HCEC 1CT (cell line): ENCODE results near the gene C19orf38.
"Not testable (repeated sequence)": the region's sequence is repeated elsewhere in the genome, so short reads cannot be mapped to it uniquely, and the experiment has no call there.

Experiments
- DNase-seq: peaks from one replicate; pipeline ENCODE4 v3.0.0-alpha.2; 2017

The C19orf38 gene

GRCh38 chr19:10823690-10824089 lies 24.5 kb upstream of the C19orf38 start:
- DNase-seq: no peak

- DNase-seq: no peak
Measured at GRCh38 chr19:10826231-10826630, 22.0 kb upstream of the C19orf38 start.

- no peak for DNase-seq
Measured at GRCh38 chr19:10826846-10827245, 21.4 kb upstream of the C19orf38 start.

DNA sequence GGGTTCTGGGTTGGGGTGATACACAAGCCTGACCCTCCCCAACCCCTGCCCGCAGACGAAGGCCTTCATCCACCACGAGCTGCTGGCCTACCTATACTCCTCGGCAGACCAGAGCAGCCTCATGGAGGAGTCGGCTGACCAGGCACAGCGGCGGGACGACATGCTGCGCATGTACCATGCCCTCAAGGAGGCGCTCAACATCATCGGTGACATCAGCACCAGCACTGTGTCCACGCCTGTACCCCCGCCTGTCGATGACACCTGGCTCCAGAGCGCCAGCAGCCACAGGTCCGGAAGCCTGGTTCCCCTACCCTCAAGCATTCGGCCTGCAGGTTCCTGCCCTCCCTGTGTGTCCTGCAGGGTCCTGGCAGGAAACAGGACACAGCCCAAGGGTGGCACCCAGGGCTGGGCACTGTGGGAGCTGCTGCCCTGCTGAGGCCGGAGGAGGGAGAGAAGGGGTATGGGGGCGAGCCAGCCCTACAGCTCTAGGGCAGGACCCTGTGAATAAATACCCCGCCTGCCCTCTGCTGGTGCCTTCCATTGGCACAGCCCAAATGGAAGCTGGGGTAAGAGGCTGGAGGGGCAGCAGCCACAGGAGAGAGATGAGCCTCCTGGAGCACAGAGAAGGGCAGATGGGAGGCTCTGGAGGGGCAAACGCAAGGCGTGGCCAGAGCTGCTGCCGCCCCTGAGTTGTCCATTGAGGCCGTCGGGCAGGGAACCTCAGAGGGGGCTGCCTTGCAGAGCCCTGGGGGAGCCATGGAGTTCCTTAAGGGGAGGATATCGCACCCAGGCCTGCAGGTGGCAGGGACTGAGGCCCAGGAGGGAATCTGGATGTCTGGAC lies 19.0 kb upstream of the C19orf38 start:
- DNase-seq: no peak

- DNase-seq: no peak
Measured at GRCh38 chr19:10829967-10830366, 18.2 kb upstream of the C19orf38 start.

- no peak for DNase-seq
Measured at GRCh38 chr19:10830370-10830769, 17.8 kb upstream of the C19orf38 start.

DNA sequence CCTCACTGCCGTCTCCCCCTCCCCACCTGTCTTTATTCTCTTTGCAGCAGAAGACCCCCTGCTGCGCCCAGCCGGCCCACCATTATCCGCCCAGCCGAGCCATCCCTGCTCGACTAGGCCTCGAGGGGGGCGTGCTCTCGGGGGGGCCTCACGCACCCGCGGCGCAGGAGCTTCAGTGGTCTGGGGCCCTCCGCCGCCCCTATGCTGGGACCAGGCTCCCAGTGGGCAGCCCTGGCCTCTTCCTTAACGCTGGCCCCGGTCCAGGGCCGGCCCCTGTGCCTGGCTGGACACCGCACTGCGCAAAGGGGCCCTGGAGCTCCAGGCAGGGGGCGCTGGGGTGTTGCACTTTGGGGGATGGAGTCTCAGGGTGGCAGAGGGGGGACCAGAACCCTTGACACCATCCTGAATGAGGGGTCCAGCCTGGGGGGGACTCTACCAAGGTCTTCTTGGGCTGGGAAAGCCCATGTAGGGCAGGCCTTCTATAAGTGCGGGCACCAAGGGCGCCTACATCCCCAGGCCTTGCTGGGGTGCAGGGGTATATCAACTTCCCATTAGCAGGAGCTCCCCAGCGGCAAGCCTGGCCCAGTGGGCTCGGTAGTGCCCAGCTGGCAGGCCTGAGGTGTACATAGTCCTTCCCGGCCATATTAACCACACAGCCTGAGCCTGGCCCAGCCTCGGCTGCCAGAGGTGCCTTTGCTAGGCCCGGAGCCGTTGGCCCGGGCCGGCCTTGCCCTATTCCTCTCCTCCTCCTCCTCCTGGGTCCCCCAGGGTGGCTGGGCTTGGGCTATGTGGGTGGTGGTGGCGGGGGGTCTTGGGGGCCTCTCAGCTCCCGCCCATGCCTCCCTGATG lies 17.1 kb upstream of the C19orf38 start:
- no peak for DNase-seq

DNA sequence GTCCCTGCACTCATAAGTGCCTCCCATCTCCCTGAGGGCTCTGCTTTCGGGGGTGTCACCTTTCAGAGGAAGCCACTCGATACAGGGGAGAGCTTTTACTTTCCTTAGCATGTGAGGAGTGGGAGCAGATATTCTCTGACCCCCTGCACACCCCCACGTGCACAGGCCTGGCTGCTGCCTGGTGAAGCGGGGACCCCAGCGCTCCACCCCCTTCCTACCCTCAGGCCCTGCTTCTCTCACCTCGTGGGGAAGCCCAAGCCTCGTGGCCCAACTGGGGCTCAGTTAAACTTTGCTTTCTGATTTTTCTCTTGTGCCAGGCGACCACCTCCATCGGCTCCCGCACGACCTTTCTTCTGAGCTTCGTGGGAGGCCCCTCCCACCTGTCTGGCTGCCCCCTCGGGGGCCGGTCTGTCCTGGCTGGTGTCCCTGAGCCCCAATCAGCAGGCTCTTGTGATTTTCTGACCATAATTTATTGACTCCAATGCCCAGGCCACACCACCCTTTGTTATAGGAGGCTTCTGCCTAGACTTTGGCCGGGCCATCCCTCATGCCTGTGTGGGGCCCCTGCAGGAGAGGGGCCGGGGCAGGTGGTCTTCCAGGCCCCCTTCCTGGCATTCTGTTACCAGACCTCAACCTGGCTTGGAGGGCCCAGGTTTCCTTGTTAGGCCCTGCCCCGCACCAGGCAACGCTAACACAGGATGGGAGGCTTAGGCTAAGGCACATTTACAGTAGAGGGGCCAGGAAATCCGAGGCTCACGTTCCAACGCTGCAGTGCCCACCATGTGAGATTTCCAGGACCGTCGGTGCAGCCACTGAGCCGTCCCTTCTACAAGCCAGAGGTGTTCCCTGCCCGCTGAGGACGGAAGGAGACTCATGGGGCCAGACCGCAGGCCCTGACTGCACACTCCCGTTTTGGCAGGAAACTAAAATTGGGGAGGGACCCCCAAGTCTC lies 16.0 kb upstream of the C19orf38 start:
- no peak for DNase-seq

GRCh38 chr19:10832939-10833296 lies 15.3 kb upstream of the C19orf38 start:
- no peak for DNase-seq

DNA sequence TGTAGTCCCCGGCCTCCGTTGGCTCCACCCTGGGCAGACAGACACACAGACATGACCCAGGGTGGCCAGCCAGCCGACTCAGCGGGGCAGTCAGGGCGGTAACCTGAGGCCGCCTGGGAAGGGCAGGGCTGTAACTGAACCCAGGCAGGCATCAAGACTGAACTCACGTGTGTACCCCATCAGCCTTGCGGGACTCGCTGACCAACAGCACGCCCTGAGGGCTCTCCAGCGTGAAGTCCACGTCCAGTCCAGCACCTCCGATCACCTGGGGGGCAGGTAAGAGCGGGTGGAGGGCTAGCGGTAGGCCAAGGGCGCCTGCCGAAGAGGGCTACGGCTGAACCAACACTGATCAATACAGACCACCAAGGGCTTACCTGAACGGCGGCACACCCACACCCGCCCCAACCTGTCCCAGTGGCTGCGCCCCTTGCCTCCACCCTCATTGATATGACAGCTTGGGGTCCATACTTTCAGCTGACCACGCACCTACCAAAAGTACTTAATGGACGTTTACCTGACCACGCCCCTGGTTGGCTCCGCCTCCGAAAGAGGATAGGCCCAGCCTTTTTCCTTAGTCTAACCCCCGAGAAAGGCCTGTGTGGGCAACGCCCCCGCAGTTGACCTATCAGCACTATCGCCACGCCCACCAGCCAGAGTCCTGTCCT lies 13.0 kb upstream of the C19orf38 start:
- DNase-seq: no peak

GRCh38 chr19:10835754-10836478 lies 12.3 kb upstream of the C19orf38 start, which contains the start of gene TMED1:
Gene TMED1 (minus strand): TSS chr19:10836212. CDS start chr19:10836191, 21 bp downstream.
- peak; percentile 99 for DNase-seq

GRCh38 chr19:10836479-10837330 lies 11.5 kb upstream of the C19orf38 start:
- DNase-seq: peak; percentile 80

GRCh38 chr19:10837649-10838048 lies 10.6 kb upstream of the C19orf38 start:
- not testable (repeated sequence) for DNase-seq

DNA sequence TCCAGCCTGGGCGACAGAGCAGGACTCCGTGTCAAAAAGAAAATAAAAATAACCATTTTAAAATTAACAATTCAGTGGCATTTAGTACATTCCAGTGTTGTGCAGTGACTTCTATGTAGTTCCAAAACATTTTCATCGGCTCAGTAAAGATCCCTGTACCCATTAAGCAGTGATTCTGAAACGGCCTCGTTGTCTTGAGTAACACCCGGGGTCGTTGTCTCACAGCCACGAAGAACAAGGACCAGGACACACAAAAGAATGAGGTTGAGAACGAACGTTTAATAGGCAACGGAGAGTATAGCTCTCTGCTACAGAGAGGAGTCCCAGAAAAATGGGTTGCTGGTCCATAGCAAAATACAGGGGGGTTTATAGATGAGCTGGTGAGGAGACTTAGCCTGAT lies 9.8 kb upstream of the C19orf38 start:
- DNase-seq: no peak

DNA sequence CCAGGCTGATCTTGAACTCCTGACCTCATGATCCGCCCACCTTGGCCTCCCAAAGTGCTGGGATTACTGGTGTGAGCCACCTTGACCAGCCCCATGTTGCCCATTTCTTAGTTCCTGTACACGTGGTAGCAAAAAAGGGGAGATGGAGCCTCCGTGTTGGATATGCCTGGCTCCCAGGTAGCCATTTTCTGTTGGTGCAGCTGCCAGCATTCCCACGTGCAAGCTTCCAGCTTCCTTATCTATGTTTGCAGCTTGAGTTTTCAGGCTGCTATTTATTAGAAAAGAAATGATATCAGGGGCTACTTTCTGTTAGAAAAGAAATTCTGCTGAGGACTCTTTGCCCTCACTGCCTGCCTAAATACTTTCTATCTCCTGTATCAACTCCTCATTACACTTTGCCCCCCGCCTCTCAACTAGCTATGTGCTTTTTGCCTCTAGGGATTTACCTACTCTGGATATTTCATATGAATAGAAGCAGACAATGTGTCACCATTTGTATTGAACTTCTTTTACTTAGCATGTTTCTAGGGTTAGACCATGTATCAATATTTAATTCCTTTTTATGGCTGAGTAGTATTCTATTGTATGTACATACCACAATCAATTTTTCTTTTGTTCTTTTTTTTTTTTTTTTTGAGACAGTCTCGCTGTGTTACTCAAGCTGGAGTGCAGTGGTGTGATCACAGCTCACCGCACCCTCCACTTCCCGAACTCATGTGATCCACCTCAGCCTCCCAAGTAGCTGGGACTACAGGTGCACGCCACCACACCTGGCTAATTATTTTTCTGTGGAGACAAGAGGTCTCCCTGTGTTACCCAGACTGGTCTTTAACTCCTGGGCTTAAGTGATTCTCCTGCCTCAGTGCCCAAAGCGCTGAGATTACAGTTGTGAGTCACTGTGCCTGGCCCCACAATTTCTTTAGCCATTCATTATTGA lies 8.8 kb upstream of the C19orf38 start:
- no peak for DNase-seq

GRCh38 chr19:10842788-10843187 lies 5.4 kb upstream of the C19orf38 start:
- DNase-seq: no peak

GRCh38 chr19:10846500-10847202 lies 1.6 kb upstream of the C19orf38 start:
- no peak for DNase-seq

- no peak for DNase-seq
Measured at GRCh38 chr19:10850631-10851030, 2.4 kb downstream of the C19orf38 start.
